BE2C (cell line): ENCODE data around the gene GIPR.
"Not testable (repeated sequence)": the region's sequence is repeated elsewhere in the genome, so short reads cannot be mapped to it uniquely, and the experiment has no call there.

ENCODE experiments used
- DNase-seq: peaks from one replicate; pipeline ENCODE4 v3.0.0-alpha.2; 2020
- H3K27me3 ChIP-seq: fragments of 250-450 bp; sonication (Bioruptor Pico); 2 replicates; pipeline ENCODE4 v1.5.1; 2020; ENCODE audit warnings: mild to moderate bottlenecking
- H3K36me3 ChIP-seq: fragments of 250-450 bp; sonication (Bioruptor Pico); 2 replicates; pipeline ENCODE4 v1.5.1; 2020; ENCODE audit warnings: mild to moderate bottlenecking
- H3K4me1 ChIP-seq: fragments of 250-450 bp; sonication (Bioruptor Pico); 2 replicates; pipeline ENCODE4 v1.5.1; 2020
- H3K4me3 ChIP-seq: 2 replicates; pipeline ENCODE4 v1.5.1; 2011; ENCODE audit warnings: low read depth, low read length
- H3K9me3 ChIP-seq: fragments of 250-450 bp; sonication (Bioruptor Pico); 2 replicates; pipeline ENCODE4 v1.5.1; 2020
- TF ChIP-seq, protein P1 (sequence below): IDR thresholded peaks from 2 replicates; pipeline ENCODE4 v1.5.1; 2012; ENCODE audit warnings: mild to moderate bottlenecking, low read depth, low read length

GIPR gene

GRCh38 chr19:45681391-45682015 lies 13.5 kb downstream of the GIPR start:
- peak; percentile 84 for DNase-seq
- Histone ChIP-seq H3K27me3 (peaks cover 4% of the 10 kb centered on the region; the same call in 1 of the 2 replicates), H3K9me3 (no peaks in the 10 kb centered on the region), H3K4me3 (peak overlapping the region; percentile 53), H3K4me1 (no peaks in the 10 kb centered on the region), H3K36me3 (peaks cover 12% of the 10 kb centered on the region)
- TF ChIP-seq, protein P1, sequence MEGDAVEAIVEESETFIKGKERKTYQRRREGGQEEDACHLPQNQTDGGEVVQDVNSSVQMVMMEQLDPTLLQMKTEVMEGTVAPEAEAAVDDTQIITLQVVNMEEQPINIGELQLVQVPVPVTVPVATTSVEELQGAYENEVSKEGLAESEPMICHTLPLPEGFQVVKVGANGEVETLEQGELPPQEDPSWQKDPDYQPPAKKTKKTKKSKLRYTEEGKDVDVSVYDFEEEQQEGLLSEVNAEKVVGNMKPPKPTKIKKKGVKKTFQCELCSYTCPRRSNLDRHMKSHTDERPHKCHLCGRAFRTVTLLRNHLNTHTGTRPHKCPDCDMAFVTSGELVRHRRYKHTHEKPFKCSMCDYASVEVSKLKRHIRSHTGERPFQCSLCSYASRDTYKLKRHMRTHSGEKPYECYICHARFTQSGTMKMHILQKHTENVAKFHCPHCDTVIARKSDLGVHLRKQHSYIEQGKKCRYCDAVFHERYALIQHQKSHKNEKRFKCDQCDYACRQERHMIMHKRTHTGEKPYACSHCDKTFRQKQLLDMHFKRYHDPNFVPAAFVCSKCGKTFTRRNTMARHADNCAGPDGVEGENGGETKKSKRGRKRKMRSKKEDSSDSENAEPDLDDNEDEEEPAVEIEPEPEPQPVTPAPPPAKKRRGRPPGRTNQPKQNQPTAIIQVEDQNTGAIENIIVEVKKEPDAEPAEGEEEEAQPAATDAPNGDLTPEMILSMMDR, result peak; percentile 84

DNA sequence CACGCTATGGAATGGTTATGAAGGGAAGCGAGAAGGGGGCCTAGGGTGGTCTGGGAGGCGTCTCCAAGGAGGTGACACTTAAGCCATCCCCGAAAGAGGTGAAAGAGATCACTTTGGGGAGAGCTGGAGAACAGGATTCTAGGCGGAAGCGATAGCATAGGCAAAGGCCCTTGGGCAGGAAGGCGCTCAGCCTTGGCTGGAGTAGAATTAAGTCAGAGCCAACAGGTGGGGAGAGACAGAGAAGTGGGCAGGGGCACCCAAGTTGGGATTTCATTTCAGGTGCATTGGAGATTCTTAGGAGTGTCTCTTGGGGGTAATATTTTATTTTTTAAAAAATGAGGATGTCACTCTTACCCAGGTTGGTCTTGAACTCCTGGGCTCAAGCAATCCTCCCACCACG lies 14.1 kb downstream of the GIPR start:
- H3K4me1 ChIP-seq, result no peaks in the 10 kb centered on the region
- no peak overlapping the region for H3K4me3 ChIP-seq
- peaks cover 19% of the 10 kb centered on the region for H3K36me3 ChIP-seq
- DNase-seq, result no peak
- H3K9me3 ChIP-seq, result no peaks in the 10 kb centered on the region
- TF ChIP-seq, protein P1, result no peak
- peaks cover 4% of the 10 kb centered on the region; the same call in 1 of the 2 replicates for H3K27me3 ChIP-seq

DNA sequence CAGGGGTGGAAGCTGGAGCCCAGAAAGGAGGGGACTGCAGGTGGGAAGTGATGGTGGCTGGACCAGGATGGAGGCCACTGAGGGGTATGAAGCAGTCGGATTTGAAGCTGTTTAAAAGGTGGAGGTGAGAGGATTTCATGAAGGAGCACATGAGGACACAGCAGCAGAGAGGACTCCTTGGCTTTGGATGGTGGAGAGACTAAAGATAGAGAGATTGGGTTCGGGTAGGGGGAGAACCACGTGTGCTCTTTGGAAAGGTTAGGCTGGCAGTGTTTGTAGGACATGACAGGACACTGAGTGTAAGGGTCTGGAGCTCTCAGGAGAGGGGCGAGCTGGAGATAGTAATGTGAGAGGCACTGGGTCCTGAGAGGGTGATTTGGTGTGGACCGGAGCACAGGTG lies 14.9 kb downstream of the GIPR start:
- Histone ChIP-seq H3K27me3 (peaks cover under 1% of the 10 kb centered on the region; the same call in 1 of the 2 replicates), H3K4me1 (no peaks in the 10 kb centered on the region), H3K9me3 (no peaks in the 10 kb centered on the region), H3K36me3 (peaks cover 27% of the 10 kb centered on the region), H3K4me3 (no peak overlapping the region)
- TF ChIP-seq, protein P1, result no peak
- no peak for DNase-seq

DNA sequence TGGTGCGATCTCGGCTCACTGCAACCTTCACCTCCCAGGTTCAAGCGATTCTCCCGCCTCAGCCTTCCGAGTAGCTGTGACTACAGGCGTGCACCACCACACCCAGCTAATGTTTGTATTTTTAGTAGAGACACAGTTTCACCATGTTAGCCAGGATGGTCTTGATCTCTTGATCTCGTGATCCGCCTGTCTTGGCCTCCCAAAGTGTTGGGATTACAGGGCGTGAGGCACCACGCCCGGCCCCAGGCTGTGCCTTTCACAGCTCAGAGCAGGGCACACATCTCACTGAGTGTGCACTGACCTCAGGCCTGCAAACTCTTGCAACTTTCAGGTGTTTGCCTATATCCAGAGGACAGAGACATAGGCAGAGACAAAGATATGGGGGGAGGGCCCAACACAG lies 17.0 kb downstream of the GIPR start:
- H3K36me3 ChIP-seq, result peaks cover 40% of the 10 kb centered on the region
- not testable (repeated sequence) for H3K4me1 ChIP-seq, H3K4me3 ChIP-seq, H3K27me3 ChIP-seq, H3K9me3 ChIP-seq, DNase-seq

DNA sequence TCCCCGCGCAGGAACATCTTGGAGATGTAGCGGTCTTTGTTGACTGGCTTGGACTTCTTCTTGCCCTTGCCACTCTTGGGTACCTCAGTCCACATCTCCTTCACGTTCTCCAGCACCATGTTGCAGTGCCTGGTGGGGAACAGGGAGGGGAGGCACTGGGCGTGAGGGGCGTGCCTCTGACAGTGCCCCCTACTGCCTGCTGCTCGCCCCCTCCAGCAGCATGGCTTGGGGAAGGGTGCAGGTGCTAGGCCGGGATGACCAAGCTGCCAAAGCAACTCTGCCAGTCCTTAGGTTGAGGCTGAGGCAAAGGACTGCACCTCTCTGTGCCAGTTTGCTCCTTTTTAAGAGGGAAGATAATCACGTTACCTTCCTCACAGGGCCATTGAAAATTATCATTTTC lies 19.6 kb downstream of the GIPR start:
- Histone ChIP-seq H3K4me1 (no peaks in the 10 kb centered on the region), H3K27me3 (no peaks in the 10 kb centered on the region), H3K9me3 (no peaks in the 10 kb centered on the region), H3K36me3 (peaks cover 40% of the 10 kb centered on the region), H3K4me3 (no peak overlapping the region)
- TF ChIP-seq, protein P1, result 0 out of 2 replicates have a peak, but pooled peaks have one; percentile 1
- DNase-seq, result no peak

DNA sequence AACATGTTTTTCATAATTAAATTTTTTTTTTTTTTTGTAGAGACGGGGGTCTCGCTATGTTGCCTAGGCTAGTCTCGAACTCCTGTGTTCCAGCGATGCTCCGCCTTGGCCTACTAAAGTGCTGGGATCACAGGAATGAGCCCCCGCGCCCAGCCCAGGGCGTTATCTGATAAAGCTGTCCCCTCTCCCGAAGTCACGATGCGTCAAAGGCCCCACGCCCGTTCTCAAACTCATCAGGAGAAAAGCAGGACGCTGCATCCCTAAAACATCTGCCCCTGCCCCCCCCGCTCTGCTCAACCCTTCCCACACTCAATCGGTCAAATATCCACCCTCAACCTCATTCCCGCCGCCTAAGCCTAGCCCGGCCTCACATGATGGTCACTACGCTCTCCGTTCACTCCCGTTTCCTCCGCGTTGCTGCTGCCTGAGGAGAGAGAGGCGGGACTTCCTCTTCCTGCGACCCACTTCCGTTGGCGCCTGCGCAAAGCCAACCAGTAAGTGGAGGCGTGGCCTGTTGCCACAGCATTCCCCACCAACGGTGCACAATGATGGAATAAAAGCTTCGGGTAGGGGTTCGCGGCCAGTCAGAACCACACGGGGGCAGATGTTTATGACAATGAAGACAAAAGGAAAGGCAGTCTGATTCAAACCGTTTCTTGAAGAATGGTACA lies 23.6 kb downstream of the GIPR start, which contains the start of gene SNRPD2:
Gene SNRPD2, minus strand, starts transcription at position 438 of the 671 bp plus-strand sequence. Its CDS starts 65 bp downstream, at position 373.
- Histone ChIP-seq H3K9me3 (no peaks in the 10 kb centered on the region), H3K27me3 (no peaks in the 10 kb centered on the region), H3K4me1 (no peaks in the 10 kb centered on the region), H3K4me3 (peak within 1 kb of the TSS; percentile 94), H3K36me3 (peaks cover 26% of the 10 kb centered on the region)
- peak; percentile 96 for DNase-seq
- TF ChIP-seq, protein P1, result no peak
